CD4-positive, alpha-beta T cell treated with Interleukin-10 for 1 hour (primary cell): ENCODE measurements around the gene ABCG4.
A peak's percentile ranks its signal among the peaks of the same experiment; 100 is the strongest.
"Not testable (repeated sequence)": the region's sequence is repeated elsewhere in the genome, so short reads cannot be mapped to it uniquely, and the experiment has no call there.

Experiments used
- DNase-seq: peaks from one replicate; pipeline ENCODE4 v3.0.0-alpha.2; 2020

Gene ABCG4

GRCh38 chr11:119149018-119149785 is at the start of gene ABCG4:
Gene ABCG4 (plus strand): TSS chr11:119149052. CDS start chr11:119149966, 914 bp downstream.
- DNase-seq = peak; percentile 19

- no peak for DNase-seq
These were observed 49.1 kb upstream of the ABCG4 start for GRCh38 chr11:119099711-119100110.

- peak; percentile 27 for DNase-seq
These were observed 48.4 kb upstream of the ABCG4 start for GRCh38 chr11:119100246-119100970.

- DNase-seq = no peak
These were observed 47.7 kb upstream of the ABCG4 start for GRCh38 chr11:119100994-119101758.

- DNase-seq = peak; percentile 89
These were observed 47.0 kb upstream of the ABCG4 start, which contains the start of gene DPAGT1 for GRCh38 chr11:119101759-119102423. Gene DPAGT1 (minus strand): TSS chr11:119101853. CDS start chr11:119101655, 198 bp downstream.

GRCh38 chr11:119103161-119103664 is 45.6 kb upstream of the ABCG4 start:
- not testable (repeated sequence) for DNase-seq

- no peak for DNase-seq
These were observed 45.1 kb upstream of the ABCG4 start for GRCh38 chr11:119103793-119104192.

- peak; percentile 90 for DNase-seq
These were observed 42.0 kb upstream of the ABCG4 start, which contains the start of gene C2CD2L for GRCh38 chr11:119106564-119107537. Gene C2CD2L (plus strand): TSS chr11:119107344. CDS start chr11:119107742, 398 bp downstream.

GRCh38 chr11:119107538-119108145 is 41.2 kb upstream of the ABCG4 start:
- DNase-seq = no peak

- peak; percentile 38 for DNase-seq
These were observed 40.6 kb upstream of the ABCG4 start for GRCh38 chr11:119108146-119108856.

GRCh38 chr11:119108857-119109221 is 40.0 kb upstream of the ABCG4 start:
- DNase-seq = no peak

GRCh38 chr11:119109843-119110242 is 39.0 kb upstream of the ABCG4 start:
- DNase-seq = no peak

- no peak for DNase-seq
These were observed 38.4 kb upstream of the ABCG4 start for GRCh38 chr11:119110439-119110838.

- DNase-seq = no peak
These were observed 37.4 kb upstream of the ABCG4 start for GRCh38 chr11:119111361-119111925.

GRCh38 chr11:119112314-119113020 is 36.4 kb upstream of the ABCG4 start:
- no peak for DNase-seq

GRCh38 chr11:119113716-119114115 is 35.1 kb upstream of the ABCG4 start:
- no peak for DNase-seq

GRCh38 chr11:119114351-119114750 is 34.5 kb upstream of the ABCG4 start:
- DNase-seq = no peak

- peak; percentile 47 for DNase-seq
These were observed 33.2 kb upstream of the ABCG4 start for GRCh38 chr11:119115484-119116234.
